Caco-2 (cell line): ENCODE results near the gene SGTA. TPM values are rescaled to one million over a fixed set of nuclear protein-coding genes. Genes with fewer than 3 reads are reported as not detected.

Experiments used
- BruUV-seq: library from RNA; stranded (reverse); fragments of 400-500 nt; replicated peaks from 2 replicates; lab custom pipeline; 2021; lab: Mats Ljungman, UMichigan
- CTCF ChIA-PET: fragments of 300-600 bp; sonication (Branson Sonifier 250); formaldehyde crosslinking; loops from one replicate; lab custom pipeline; 2022; ENCODE audit warnings: antibody characterized with exemption; lab: Charles Lee
- POLR2A ChIA-PET: fragments of 300-600 bp; sonication (Branson Sonifier 250); formaldehyde crosslinking; loops from one replicate; lab custom pipeline; 2022; ENCODE audit warnings: antibody characterized with exemption; lab: Charles Lee
- DNase-seq, 2 experiments: peaks; one replicate each; pipeline versions ENCODE4 v3.0.0 to v3.0.0-alpha.2; 2020 to 2022
- H3K27me3 ChIP-seq: replicated peaks from 2 replicates; pipeline ENCODE4 v1.6.0; 2011; ENCODE audit warnings: low read length; ENCODE audit not compliant: control insufficient read depth, insufficient read depth
- H3K36me3 ChIP-seq: 2 replicates; pipeline ENCODE4 v1.5.1; 2011; ENCODE audit warnings: low read length; ENCODE audit not compliant: control insufficient read depth, insufficient read depth
- H3K4me1 ChIP-seq: fragments of 250-450 bp; sonication (Bioruptor Pico); 2 replicates; pipeline ENCODE4 v1.5.1; 2020; ENCODE audit warnings: mild to moderate bottlenecking
- H3K4me3 ChIP-seq: 2 replicates; pipeline ENCODE4 v1.5.1; 2011; ENCODE audit warnings: low read depth, mild to moderate bottlenecking, control low read depth, low read length
- H3K9me3 ChIP-seq: fragments of 250-450 bp; sonication (Bioruptor Pico); 2 replicates; pipeline ENCODE4 v1.5.1; 2020; ENCODE audit warnings: mild to moderate bottlenecking, moderate library complexity
- H3K27ac Mint-ChIP-seq: one replicate; pipeline ENCODE4 v1.8.0; 2022; ENCODE audit warnings: mixed read lengths; ENCODE audit not compliant: unreplicated experiment
- H3K27me3 Mint-ChIP-seq: one replicate; pipeline ENCODE4 v1.8.0; 2022; ENCODE audit warnings: mixed read lengths; ENCODE audit not compliant: insufficient read depth, unreplicated experiment
- H3K36me3 Mint-ChIP-seq: one replicate; pipeline ENCODE4 v1.8.0; 2022; ENCODE audit warnings: mild to moderate bottlenecking, mixed read lengths; ENCODE audit not compliant: insufficient read depth, unreplicated experiment
- H3K4me1 Mint-ChIP-seq: one replicate; pipeline ENCODE4 v1.8.0; 2022; ENCODE audit warnings: low read depth, mixed read lengths; ENCODE audit not compliant: unreplicated experiment
- H3K4me3 Mint-ChIP-seq: one replicate; pipeline ENCODE4 v1.8.0; 2022; ENCODE audit warnings: mild to moderate bottlenecking, moderate library complexity, mixed read lengths; ENCODE audit not compliant: unreplicated experiment
- H3K9me3 Mint-ChIP-seq: one replicate; pipeline ENCODE4 v1.8.0; 2022; ENCODE audit warnings: mixed read lengths; ENCODE audit not compliant: unreplicated experiment
- CTCF ChIP-seq, 2 experiments: fragments of 200-600 bp in 1 of 2; IDR thresholded peaks; 1 replicate in 1 of 2; 2 replicates in 1 of 2; pipeline versions ENCODE4 v1.5.1 to v1.8.0; 2011 to 2022; ENCODE audit warnings: antibody characterized with exemption in 1 of 2, control low read depth in 1 of 2, inconsistent platforms in 1 of 2, low read depth in 1 of 2, low read length in 1 of 2, mild to moderate bottlenecking in 1 of 2, moderate library complexity in 1 of 2; ENCODE audit not compliant: insufficient read depth in 1 of 2, severe bottlenecking in 1 of 2, unreplicated experiment in 1 of 2
- intact Hi-C: fragments of 100-400 bp; cut with micrococcal nuclease; formaldehyde crosslinking; loops from one replicate; pipeline ENCODE4 v1.10.0; 2022; ENCODE audit not compliant: unreplicated experiment
- total RNA-seq: library from RNA; stranded (reverse); gene quantifications from 2 replicates; pipeline ENCODE4 v1.2.3, GENCODE V29; 2022

SGTA gene
- total RNA-seq, 1 experiment from 2014 or later, result 90.1 TPM

- Histone ChIP-seq H3K36me3 (no peaks in the 10 kb centered on the region), H3K9me3 (peaks cover 6% of the 10 kb centered on the region; the same call in 1 of the 2 replicates), H3K4me1 (no peaks in the 10 kb centered on the region), H3K4me3 (no peak overlapping the region), H3K27me3 (no peaks in the 10 kb centered on the region)
- Mint-ChIP-seq H3K36me3 (no peaks in the 10 kb centered on the region), H3K4me1 (no peaks in the 10 kb centered on the region), H3K9me3 (no peaks in the 10 kb centered on the region), H3K27ac (no peak overlapping the region), H3K27me3 (peaks cover 4% of the 10 kb centered on the region), H3K4me3 (no peak overlapping the region)
- intact Hi-C loops, result no loop called here
- DNase-seq, result no peak
- no TSS peak for BruUV-seq
- CTCF ChIA-PET, result no interaction called here
- no peak for TF ChIP-seq CTCF (IDR thresholded peaks at IDR 0.05; ENCODE audit: insufficient read depth in 1 of 2, low read depth in 1 of 2, low read length in 1 of 2, severe bottlenecking in 1 of 2, unreplicated experiment in 1 of 2)
- POLR2A ChIA-PET, result no interaction called here
These were observed 66.8 kb downstream of the SGTA start for GRCh38 chr19:2716275-2716650.

- POLR2A ChIA-PET, result no interaction called here
- Mint-ChIP-seq H3K9me3 (no peaks in the 10 kb centered on the region), H3K27me3 (peaks cover 4% of the 10 kb centered on the region)
These were observed 67.4 kb downstream of the SGTA start for GRCh38 chr19:2715470-2716274.

More at GRCh38 chr19:2715470-2716274, 67.4 kb downstream of the SGTA start:
- Mint-ChIP-seq H3K36me3 (no peaks in the 10 kb centered on the region), H3K4me3 (no peak overlapping the region), H3K27ac (no peak overlapping the region), H3K4me1 (no peaks in the 10 kb centered on the region)
- Histone ChIP-seq H3K9me3 (peaks cover 6% of the 10 kb centered on the region; the same call in 1 of the 2 replicates), H3K4me1 (no peaks in the 10 kb centered on the region), H3K36me3 (no peaks in the 10 kb centered on the region), H3K27me3 (no peaks in the 10 kb centered on the region), H3K4me3 (no peak overlapping the region)
- CTCF ChIA-PET, result no interaction called here
- no TSS peak for BruUV-seq
- no peak for TF ChIP-seq CTCF (IDR thresholded peaks at IDR 0.05; ENCODE audit: insufficient read depth in 1 of 2, low read depth in 1 of 2, low read length in 1 of 2, severe bottlenecking in 1 of 2, unreplicated experiment in 1 of 2)
- DNase-seq, result no peak
- intact Hi-C loops, result no loop called here
